Stimulated activated CD8-positive, alpha-beta memory T cell treated with anti-CD3 and anti-CD28 coated beads, Interleukin-15, amount 100 ng/mL, for 48 hours (primary cell): ENCODE results near the gene MOV10L1.

ENCODE experiments used
- DNase-seq, 2 donors: peaks; one replicate each; pipeline ENCODE4 v3.0.0-alpha.2; 2020; ENCODE audit warnings: low read depth in 2 of 2

Gene MOV10L1

GRCh38 chr22:50089682-50090411 is at the start of gene MOV10L1:
Gene MOV10L1 (plus strand): TSS chr22:50090006. CDS start chr22:50090089, 83 bp downstream.
- no peak for DNase-seq

- DNase-seq = no peak
These were observed 49.1 kb upstream of the MOV10L1 start for GRCh38 chr22:50040717-50041116.

GRCh38 chr22:50041361-50042065 is 48.3 kb upstream of the MOV10L1 start:
- DNase-seq = no peak

DNA sequence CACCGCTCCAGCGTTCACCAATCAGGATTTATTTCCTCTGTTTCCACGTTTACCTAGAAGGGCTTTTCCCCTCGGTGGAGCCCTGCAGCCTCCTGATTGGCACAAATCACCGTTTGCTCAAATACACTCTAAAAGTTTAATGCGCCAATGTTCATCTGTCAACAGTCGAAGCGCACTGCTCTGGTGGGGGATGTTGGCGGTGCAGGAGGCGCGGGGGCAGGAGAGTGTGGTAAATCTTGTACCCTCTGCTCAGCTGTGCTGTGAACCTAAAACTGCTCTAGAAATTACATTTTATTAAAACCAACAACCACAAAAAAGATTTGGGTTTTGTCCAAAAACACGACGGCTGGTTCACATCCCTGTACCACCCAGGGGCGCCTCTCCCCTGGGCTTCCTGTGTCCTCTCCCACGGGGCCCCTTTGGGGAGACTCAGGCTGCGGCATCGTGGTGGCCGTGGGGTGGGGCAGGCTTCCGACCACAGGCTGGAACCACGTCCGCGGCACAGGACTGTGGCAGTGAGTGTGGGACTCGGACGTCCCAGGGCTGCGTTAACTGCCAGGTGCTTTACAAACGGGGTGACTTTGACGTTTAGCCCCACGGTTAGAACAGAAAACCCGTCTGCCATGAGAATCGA is 45.2 kb upstream of the MOV10L1 start:
- DNase-seq = no peak

GRCh38 chr22:50045211-50046018 is 44.4 kb upstream of the MOV10L1 start:
- DNase-seq = no peak

GRCh38 chr22:50046019-50046415 is 43.8 kb upstream of the MOV10L1 start:
- DNase-seq = no peak

- no peak for DNase-seq
These were observed 43.1 kb upstream of the MOV10L1 start for GRCh38 chr22:50046481-50047245.

GRCh38 chr22:50047346-50047745 is 42.5 kb upstream of the MOV10L1 start:
- DNase-seq = no peak

DNA sequence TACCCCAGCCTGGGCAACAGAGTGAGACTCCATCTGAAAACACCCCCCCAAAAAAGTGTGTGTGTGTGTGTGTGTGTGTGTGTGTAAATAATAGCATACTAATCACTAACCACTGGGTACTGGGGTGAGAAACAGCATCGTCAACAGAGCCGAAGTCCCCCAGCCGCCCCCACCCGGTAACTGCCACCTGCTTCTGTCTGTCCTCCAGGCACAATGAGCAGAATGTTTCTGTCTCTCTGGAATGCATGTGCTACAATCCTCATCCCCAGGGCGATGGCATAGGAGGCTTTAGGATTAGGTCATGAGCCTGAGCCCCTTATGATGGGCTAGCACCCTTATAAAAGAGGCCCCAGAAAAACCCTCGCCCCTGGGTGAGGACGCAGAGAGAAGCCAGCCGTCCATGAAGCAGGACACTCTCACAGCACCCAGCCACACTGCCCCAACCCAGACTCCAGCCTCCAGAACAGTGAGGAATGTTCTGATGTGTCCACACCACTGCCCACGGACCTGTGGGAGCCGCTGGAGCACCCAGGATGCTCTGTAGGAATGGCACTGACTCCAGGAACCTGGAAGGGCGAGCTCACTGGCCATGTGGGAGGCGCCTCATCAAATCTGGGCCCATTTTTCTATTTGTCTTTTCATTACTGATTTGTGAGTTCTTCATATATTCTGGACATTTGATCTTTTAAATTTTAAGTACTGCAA is 41.6 kb upstream of the MOV10L1 start:
- DNase-seq = no peak

GRCh38 chr22:50048836-50049235 is 41.0 kb upstream of the MOV10L1 start:
- no peak for DNase-seq

- DNase-seq = no peak
These were observed 40.3 kb upstream of the MOV10L1 start for GRCh38 chr22:50049299-50050195.

DNA sequence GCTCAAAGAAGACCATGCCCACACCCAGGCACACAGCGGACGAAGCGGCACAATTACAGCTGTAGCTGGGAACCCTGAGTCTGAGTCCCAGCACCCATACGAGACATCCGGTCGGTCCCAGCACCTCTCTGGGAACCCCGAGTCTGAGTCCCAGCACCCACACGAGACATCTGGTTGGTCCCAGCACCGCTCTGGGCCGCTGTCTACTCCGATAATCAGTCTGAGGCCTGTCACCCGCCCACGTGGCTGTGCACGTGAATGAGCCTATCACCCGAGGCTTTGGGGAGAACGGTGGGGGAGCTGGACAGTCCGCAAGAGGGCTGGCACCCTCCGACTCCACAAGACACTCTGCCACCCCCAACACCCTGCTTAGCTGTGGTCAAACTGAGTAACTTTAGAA is 37.9 kb upstream of the MOV10L1 start:
- DNase-seq = no peak

GRCh38 chr22:50053861-50054260 is 35.9 kb upstream of the MOV10L1 start:
- DNase-seq = no peak

GRCh38 chr22:50056214-50056972 is 33.4 kb upstream of the MOV10L1 start:
- DNase-seq = no peak

DNA sequence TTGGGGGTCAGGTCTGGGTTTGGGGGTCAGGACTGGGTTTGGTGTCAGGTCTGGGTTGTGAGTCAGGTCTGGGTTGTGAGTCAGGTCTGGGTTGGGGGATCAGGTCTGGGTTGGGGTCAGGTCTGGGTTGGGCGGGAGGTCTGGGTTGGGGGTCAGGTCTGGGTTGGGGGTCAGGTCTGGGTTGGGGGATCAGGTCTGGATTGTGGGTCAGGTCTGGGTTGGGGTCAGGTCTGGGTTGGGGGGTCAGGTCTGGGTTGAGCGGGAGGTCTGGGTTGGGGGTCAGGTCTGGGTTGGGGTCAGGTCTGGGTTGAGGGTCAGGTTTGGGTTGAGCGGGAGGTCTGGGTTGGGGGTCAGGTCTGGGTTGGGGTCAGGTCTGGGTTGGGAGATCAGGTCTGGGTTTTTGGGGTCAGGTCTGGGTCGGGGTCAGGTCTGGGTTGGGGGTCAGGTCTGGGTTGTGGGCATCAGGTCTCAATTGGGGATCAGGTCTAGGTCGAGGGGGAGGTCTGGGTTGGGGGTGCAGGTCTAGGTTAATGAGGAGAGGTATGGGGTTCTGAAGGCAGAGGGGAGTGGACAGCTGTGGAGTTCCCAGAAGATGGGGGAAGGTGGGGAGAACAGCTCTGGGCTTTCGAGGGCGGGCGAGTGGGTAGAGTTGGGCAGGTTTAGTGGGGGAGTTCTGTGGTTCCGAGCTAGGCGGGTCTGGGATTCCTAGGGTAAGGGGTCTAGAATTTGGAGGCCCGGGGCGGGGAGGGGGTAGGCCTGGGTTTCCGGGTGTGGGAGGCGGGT is 32.3 kb upstream of the MOV10L1 start:
- no peak for DNase-seq

- no peak for DNase-seq
These were observed 31.5 kb upstream of the MOV10L1 start, which contains the start of gene TTLL8 for GRCh38 chr22:50058061-50058905. Gene TTLL8 (minus strand): TSS chr22:50058298.
